ENCODE measurements around the gene TGFA. TPM values are rescaled to one million over a fixed set of nuclear protein-coding genes. Genes with fewer than 3 reads are reported as not detected.

TGFA gene
- total and polyA plus RNA-seq, 4 donors, result 0.13 to 2.5 (median 1.6) TPM

GRCh38 chr2:70484086-70484485 lies 69.5 kb downstream of the TGFA start:
- Histone ChIP-seq H3K36me3 (ENCODE audit: control insufficient read depth in 1 of 2, insufficient read depth in 2 of 2, low read length in 1 of 2) (no peaks in the 10 kb centered on the region), H3K27me3 (ENCODE audit: control insufficient read depth in 1 of 2, insufficient read depth in 2 of 2, low read length in 1 of 2) (peaks cover 0 to 1% of the 10 kb centered on the region in 2 donors), H3K4me3 (ENCODE audit: low read length in 2 of 2) (no peak overlapping the region), H3K9me3 (ENCODE audit: control insufficient read depth, low read length) (peaks cover 2% of the 10 kb centered on the region), H3K4me1 (ENCODE audit: control insufficient read depth in 1 of 2, insufficient read depth in 2 of 2, low read length in 2 of 2) (no peaks in the 10 kb centered on the region), H3K27ac (ENCODE audit: low read depth in 1 of 2, low read length in 2 of 2) (no peak overlapping the region)
- DNase-seq, result no peak
- 67 to 74% methylated on average over 1 of the region's 1 CpG for WGBS, 2 donors
- no peak for ATAC-seq (ENCODE audit: low FRiP score)
- intact Hi-C loops (cut with DNase I), result no loop called here

- DNase-seq, result no peak
- Histone ChIP-seq H3K4me1 (ENCODE audit: control insufficient read depth in 1 of 2, insufficient read depth in 2 of 2, low read length in 2 of 2) (no peaks in the 10 kb centered on the region), H3K27ac (ENCODE audit: low read depth in 1 of 2, low read length in 2 of 2) (no peak overlapping the region), H3K27me3 (ENCODE audit: control insufficient read depth in 1 of 2, insufficient read depth in 2 of 2, low read length in 1 of 2) (peaks cover 0 to 1% of the 10 kb centered on the region in 2 donors), H3K36me3 (ENCODE audit: control insufficient read depth in 1 of 2, insufficient read depth in 2 of 2, low read length in 1 of 2) (no peaks in the 10 kb centered on the region), H3K9me3 (ENCODE audit: control insufficient read depth, low read length) (peaks cover 2% of the 10 kb centered on the region), H3K4me3 (ENCODE audit: low read length in 2 of 2) (no peak overlapping the region)
- intact Hi-C loops (cut with DNase I), result no loop called here
- no peak for ATAC-seq (ENCODE audit: low FRiP score)
Observed at GRCh38 chr2:70482401-70482800, 71.2 kb downstream of the TGFA start.

- intact Hi-C loops (cut with DNase I), result no loop called here
- 47 to 52% methylated on average over 5 of the region's 5 CpGs for WGBS, 2 donors
- no peak for DNase-seq
- peaks cover 0 to 1% of the 10 kb centered on the region in 2 donors for H3K27me3 ChIP-seq (ENCODE audit: control insufficient read depth in 1 of 2, insufficient read depth in 2 of 2, low read length in 1 of 2)
- H3K36me3 ChIP-seq (ENCODE audit: control insufficient read depth in 1 of 2, insufficient read depth in 2 of 2, low read length in 1 of 2), result no peaks in the 10 kb centered on the region
- H3K4me1 ChIP-seq (ENCODE audit: control insufficient read depth in 1 of 2, insufficient read depth in 2 of 2, low read length in 2 of 2), result no peaks in the 10 kb centered on the region
- H3K27ac ChIP-seq (ENCODE audit: low read depth in 1 of 2, low read length in 2 of 2), result no peak overlapping the region
- no peak overlapping the region for H3K4me3 ChIP-seq (ENCODE audit: low read length in 2 of 2)
- no peak for ATAC-seq (ENCODE audit: low FRiP score)
- H3K9me3 ChIP-seq (ENCODE audit: control insufficient read depth, low read length), result peaks cover 2% of the 10 kb centered on the region
Observed at GRCh38 chr2:70480468-70480867, 73.2 kb downstream of the TGFA start.

GRCh38 chr2:70479816-70480215 lies 73.8 kb downstream of the TGFA start:
- intact Hi-C loops (cut with DNase I), result no loop called here
- 82 to 85% methylated on average over 3 of the region's 3 CpGs for WGBS, 2 donors

GRCh38 chr2:70477441-70477844 lies 76.2 kb downstream of the TGFA start:
- intact Hi-C loops (cut with DNase I), result no loop called here
- WGBS, 2 donors, result 10 to 16% methylated on average over 1 of the region's 1 CpG
- Histone ChIP-seq H3K27me3 (ENCODE audit: control insufficient read depth in 1 of 2, insufficient read depth in 2 of 2, low read length in 1 of 2) (no peaks in the 10 kb centered on the region), H3K4me1 (ENCODE audit: control insufficient read depth in 1 of 2, insufficient read depth in 2 of 2, low read length in 2 of 2) (no peaks in the 10 kb centered on the region), H3K9me3 (ENCODE audit: control insufficient read depth, low read length) (peaks cover 2% of the 10 kb centered on the region), H3K4me3 (ENCODE audit: low read length in 2 of 2) (no peak overlapping the region), H3K27ac (ENCODE audit: low read depth in 1 of 2, low read length in 2 of 2) (no peak overlapping the region), H3K36me3 (ENCODE audit: control insufficient read depth in 1 of 2, insufficient read depth in 2 of 2, low read length in 1 of 2) (no peaks in the 10 kb centered on the region)
- DNase-seq (no peak), ATAC-seq (ENCODE audit: low FRiP score) (no peak)

More at GRCh38 chr2:70479816-70480215, 73.8 kb downstream of the TGFA start:
- Histone ChIP-seq H3K27ac (ENCODE audit: low read depth in 1 of 2, low read length in 2 of 2) (no peak overlapping the region), H3K27me3 (ENCODE audit: control insufficient read depth in 1 of 2, insufficient read depth in 2 of 2, low read length in 1 of 2) (peaks cover 0 to 1% of the 10 kb centered on the region in 2 donors), H3K4me3 (ENCODE audit: low read length in 2 of 2) (no peak overlapping the region), H3K9me3 (ENCODE audit: control insufficient read depth, low read length) (peaks cover 2% of the 10 kb centered on the region), H3K36me3 (ENCODE audit: control insufficient read depth in 1 of 2, insufficient read depth in 2 of 2, low read length in 1 of 2) (no peaks in the 10 kb centered on the region), H3K4me1 (ENCODE audit: control insufficient read depth in 1 of 2, insufficient read depth in 2 of 2, low read length in 2 of 2) (no peaks in the 10 kb centered on the region)
- ATAC-seq (ENCODE audit: low FRiP score) (no peak), DNase-seq (no peak)

GRCh38 chr2:70475266-70475665 lies 78.4 kb downstream of the TGFA start:
- Histone ChIP-seq H3K9me3 (ENCODE audit: control insufficient read depth, low read length) (no peaks in the 10 kb centered on the region), H3K4me1 (ENCODE audit: control insufficient read depth in 1 of 2, insufficient read depth in 2 of 2, low read length in 2 of 2) (no peaks in the 10 kb centered on the region), H3K27me3 (ENCODE audit: control insufficient read depth in 1 of 2, insufficient read depth in 2 of 2, low read length in 1 of 2) (no peaks in the 10 kb centered on the region), H3K36me3 (ENCODE audit: control insufficient read depth in 1 of 2, insufficient read depth in 2 of 2, low read length in 1 of 2) (no peaks in the 10 kb centered on the region), H3K4me3 (ENCODE audit: low read length in 2 of 2) (no peak overlapping the region), H3K27ac (ENCODE audit: low read depth in 1 of 2, low read length in 2 of 2) (no peak overlapping the region)
- no peak for DNase-seq
- ATAC-seq (ENCODE audit: low FRiP score), result no peak
- intact Hi-C loops (cut with DNase I), result no loop called here
- 79 to 81% methylated on average over 5 of the region's 5 CpGs for WGBS, 2 donors

- DNase-seq (no peak), ATAC-seq (ENCODE audit: low FRiP score) (no peak)
- no peak overlapping the region for H3K27ac ChIP-seq (ENCODE audit: low read depth in 1 of 2, low read length in 2 of 2)
- H3K4me1 ChIP-seq (ENCODE audit: control insufficient read depth in 1 of 2, insufficient read depth in 2 of 2, low read length in 2 of 2), result no peaks in the 10 kb centered on the region
- 52 to 61% methylated on average over 1 of the region's 1 CpG for WGBS, 2 donors
- H3K9me3 ChIP-seq (ENCODE audit: control insufficient read depth, low read length), result no peaks in the 10 kb centered on the region
- no peaks in the 10 kb centered on the region for H3K27me3 ChIP-seq (ENCODE audit: control insufficient read depth in 1 of 2, insufficient read depth in 2 of 2, low read length in 1 of 2)
- intact Hi-C loops (cut with DNase I), result no loop called here
- no peaks in the 10 kb centered on the region for H3K36me3 ChIP-seq (ENCODE audit: control insufficient read depth in 1 of 2, insufficient read depth in 2 of 2, low read length in 1 of 2)
- H3K4me3 ChIP-seq (ENCODE audit: low read length in 2 of 2), result no peak overlapping the region
Observed at GRCh38 chr2:70474256-70474848, 79.3 kb downstream of the TGFA start.

GRCh38 chr2:70473101-70473722 lies 80.4 kb downstream of the TGFA start:
- no peaks in the 10 kb centered on the region for H3K27me3 ChIP-seq (ENCODE audit: control insufficient read depth in 1 of 2, insufficient read depth in 2 of 2, low read length in 1 of 2)
- no peaks in the 10 kb centered on the region for H3K36me3 ChIP-seq (ENCODE audit: control insufficient read depth in 1 of 2, insufficient read depth in 2 of 2, low read length in 1 of 2)
- 71 to 72% methylated on average over 7 of the region's 7 CpGs for WGBS, 2 donors
- H3K4me1 ChIP-seq (ENCODE audit: control insufficient read depth in 1 of 2, insufficient read depth in 2 of 2, low read length in 2 of 2), result no peaks in the 10 kb centered on the region
- no peak overlapping the region for H3K27ac ChIP-seq (ENCODE audit: low read depth in 1 of 2, low read length in 2 of 2)
- no peaks in the 10 kb centered on the region for H3K9me3 ChIP-seq (ENCODE audit: control insufficient read depth, low read length)
- no peak overlapping the region for H3K4me3 ChIP-seq (ENCODE audit: low read length in 2 of 2)
- intact Hi-C loops (cut with DNase I), result no loop called here
- DNase-seq, result no peak
- no peak for ATAC-seq (ENCODE audit: low FRiP score)

- ATAC-seq (ENCODE audit: low FRiP score) (no peak), DNase-seq (no peak)
- Histone ChIP-seq H3K4me1 (ENCODE audit: control insufficient read depth in 1 of 2, insufficient read depth in 2 of 2, low read length in 2 of 2) (no peaks in the 10 kb centered on the region), H3K27me3 (ENCODE audit: control insufficient read depth in 1 of 2, insufficient read depth in 2 of 2, low read length in 1 of 2) (no peaks in the 10 kb centered on the region), H3K27ac (ENCODE audit: low read depth in 1 of 2, low read length in 2 of 2) (no peak overlapping the region), H3K36me3 (ENCODE audit: control insufficient read depth in 1 of 2, insufficient read depth in 2 of 2, low read length in 1 of 2) (no peaks in the 10 kb centered on the region), H3K4me3 (ENCODE audit: low read length in 2 of 2) (no peak overlapping the region), H3K9me3 (ENCODE audit: control insufficient read depth, low read length) (no peaks in the 10 kb centered on the region)
- intact Hi-C loops (cut with DNase I), result no loop called here
- WGBS, 2 donors, result 43 to 53% methylated on average over 9 of the region's 9 CpGs
Observed at GRCh38 chr2:70472221-70472890, 81.3 kb downstream of the TGFA start.

Data from aorta (tissue), 5 donors.